ENCODE results near the gene ELN.

ELN gene

DNA sequence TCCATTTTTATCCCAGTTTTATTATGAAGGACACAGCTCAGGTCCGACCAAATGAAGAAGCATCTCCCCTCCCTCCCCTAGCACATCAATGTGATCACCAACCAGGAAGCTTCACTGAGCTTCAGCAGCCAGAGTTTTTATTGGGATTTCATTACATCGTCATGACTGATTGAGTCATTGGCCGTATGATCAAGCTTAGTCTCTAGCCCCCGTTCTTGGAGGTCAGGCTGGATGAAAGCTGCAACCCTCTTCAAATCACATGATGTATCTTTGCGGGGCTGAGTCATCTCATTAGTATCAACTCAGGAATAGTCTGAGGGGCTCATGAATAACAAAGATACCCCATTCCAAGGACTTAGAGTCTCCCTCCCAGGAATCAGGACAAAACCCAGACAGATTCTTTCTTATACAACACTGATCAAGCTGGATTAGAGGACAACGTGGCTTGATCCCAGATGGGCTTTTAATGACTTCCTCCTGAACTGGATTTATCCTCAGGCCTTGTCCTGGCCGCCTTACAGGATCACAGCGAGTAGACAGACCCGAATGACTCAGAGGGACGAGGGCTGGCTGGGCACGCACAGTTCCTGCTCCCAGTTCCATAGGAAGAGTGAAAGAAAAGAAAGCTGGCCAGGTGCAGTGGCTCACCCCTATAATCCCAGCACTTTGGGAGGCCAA is 70.1 kb downstream of the ELN start:
- DNase-seq, result no peak

DNA sequence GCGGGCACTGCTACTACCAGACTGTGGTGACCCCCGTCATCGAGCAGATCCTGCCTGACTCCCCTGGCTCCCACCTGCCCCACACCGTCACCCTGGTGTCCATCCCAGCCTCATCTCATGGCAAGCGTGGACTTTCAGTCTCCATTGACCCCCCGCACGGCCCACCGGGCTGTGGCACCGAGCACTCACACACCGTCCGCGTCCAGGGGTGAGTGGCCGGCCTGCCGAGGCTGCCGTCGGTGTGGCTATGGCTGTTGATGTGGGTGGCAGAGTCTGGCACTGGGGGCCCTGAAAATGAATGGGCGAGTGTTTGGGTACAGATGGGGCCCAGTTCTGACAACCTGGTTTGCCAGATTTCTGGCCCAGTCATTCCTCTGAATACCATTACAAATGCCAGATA is 71.1 kb downstream of the ELN start:
- no peak for DNase-seq

DNA sequence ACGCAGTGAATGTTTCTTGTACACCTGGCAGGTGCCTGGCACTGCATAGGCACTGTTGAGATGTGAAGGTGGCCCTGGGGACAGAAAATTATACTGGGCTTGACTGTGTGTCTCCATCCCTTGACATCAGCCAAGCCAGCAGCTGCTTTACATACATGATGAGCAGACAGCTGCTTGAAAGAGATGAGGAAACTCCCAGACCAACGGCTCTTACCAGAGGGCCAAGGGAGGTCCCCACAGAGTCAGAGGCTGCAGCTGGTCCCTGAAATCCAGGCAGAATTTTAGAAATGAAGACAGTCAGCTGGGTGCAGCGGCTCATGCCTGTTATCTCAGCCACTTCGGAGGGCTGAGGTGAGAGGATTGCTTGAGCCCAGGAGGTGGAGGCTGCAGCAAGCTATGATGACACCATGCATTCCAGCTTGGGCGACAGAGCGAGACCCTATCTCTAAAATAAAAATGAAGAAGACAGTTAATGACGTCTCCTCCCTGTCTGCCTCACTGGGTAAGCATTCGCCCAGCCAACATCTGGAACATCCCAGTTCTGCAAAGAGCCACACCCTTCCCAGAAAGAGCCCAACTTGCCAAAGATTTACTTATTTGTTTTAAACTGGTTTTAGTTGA is 73.2 kb downstream of the ELN start:
- DNase-seq, result no peak

DNA sequence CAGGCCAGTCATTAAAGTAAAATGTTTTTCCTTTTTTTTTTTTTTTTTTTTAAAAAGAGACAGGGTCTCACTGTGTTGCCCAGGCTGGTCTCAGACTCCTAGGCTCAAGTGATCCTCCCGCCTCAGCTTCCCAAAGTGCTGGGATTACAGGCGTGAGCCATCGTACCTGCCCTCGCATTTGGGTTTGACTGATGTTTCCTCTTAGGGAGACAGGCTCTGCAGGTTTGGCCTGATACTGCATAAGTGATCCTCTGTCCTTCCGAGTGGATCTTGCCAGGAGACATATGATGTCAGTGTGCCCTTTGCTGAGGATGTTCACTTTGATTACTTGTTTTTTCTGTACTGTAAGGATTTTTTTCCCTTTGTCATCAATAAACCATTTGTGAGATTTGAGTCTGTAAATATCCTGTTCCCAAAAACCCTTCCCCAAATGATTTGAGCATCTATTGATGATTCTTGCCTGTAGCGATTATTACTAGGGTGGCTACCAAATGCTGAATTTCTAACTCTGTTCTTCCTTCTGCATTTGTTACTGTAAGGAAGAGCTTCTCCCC is 75.3 kb downstream of the ELN start:
- DNase-seq, result no peak

DNA sequence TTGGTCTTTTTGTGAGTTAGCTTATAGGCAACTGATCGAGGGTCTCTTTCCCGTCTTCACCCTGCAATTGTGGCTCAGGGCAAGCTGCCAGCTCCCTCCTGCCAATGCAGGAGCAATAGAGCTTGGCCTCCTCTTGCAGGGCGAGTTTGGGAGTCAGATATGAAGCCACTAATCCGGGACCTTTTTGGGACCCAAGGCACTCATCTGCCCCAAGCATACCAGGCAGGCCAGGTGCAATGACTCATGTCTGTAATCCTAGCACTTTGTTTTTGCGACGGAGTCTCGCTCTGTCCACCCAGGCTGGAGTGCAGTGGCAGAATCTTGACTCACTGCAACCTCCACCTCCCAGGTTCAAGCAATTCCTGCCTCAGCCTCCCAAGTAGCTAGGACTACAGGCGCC is 76.7 kb downstream of the ELN start:
- no peak for DNase-seq

GRCh38 chr7:74105992-74106391 is 78.0 kb downstream of the ELN start:
- no peak for DNase-seq

GRCh38 chr7:74106846-74107245 is 78.9 kb downstream of the ELN start:
- no peak for DNase-seq

DNA sequence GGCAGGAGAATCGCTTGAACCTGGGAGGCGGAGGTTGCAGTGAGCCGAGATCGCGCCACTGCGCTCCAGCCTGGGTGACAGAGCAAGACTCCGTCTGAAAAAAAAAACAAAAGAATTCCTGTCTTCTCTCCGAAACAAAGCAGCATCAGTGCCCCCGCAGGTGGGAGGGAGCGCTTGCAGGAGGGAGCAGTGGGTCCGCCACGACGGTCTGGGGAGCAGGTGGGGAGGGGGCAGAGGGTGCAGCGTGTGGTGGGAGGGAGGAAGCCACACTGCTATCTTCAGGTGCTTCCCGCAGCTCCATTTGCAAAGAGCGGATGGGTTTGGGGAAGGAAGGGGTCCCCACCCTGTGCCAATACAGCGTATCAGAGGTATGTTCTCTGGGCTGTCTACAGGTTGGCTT is 87.4 kb downstream of the ELN start:
- no peak for DNase-seq

GRCh38 chr7:74116356-74116755 is 88.4 kb downstream of the ELN start:
- no peak for DNase-seq
